ENCODE results near the gene CELF2.

Gene CELF2

GRCh38 chr10:11294831-11295450, 277.3 kb downstream of the CELF2 start:
- Histone ChIP-seq H3K79me1 (ENCODE audit: low read length) (no peaks in the 10 kb centered on the region), H3K4me2 (ENCODE audit: low read length) (no peak overlapping the region), H4K5ac (ENCODE audit: low read length) (no peak overlapping the region), H2BK15ac (replicated peaks; ENCODE audit: low read depth) (no peak overlapping the region), H3K18ac (ENCODE audit: low read length) (no peak overlapping the region), H3K9ac (ENCODE audit: low read length) (no peak overlapping the region), H3K4me1 (ENCODE audit: control insufficient read depth, low read depth, low read length) (no peaks in the 10 kb centered on the region), H4K8ac (ENCODE audit: low read depth, low read length) (no peak overlapping the region), H3K23ac (ENCODE audit: low read length) (no peak overlapping the region), H2AK5ac (ENCODE audit: low read length) (no peak overlapping the region), H3K27ac (ENCODE audit: low read depth, low read length) (no peak overlapping the region), H3K4me3 (ENCODE audit: low read length) (no peak overlapping the region), H3K27me3 (ENCODE audit: insufficient read depth, low read length, poor library complexity) (no peaks in the 10 kb centered on the region), H2BK120ac (ENCODE audit: low read depth, low read length) (no peak overlapping the region), H3K4ac (ENCODE audit: low read depth, low read length) (no peak overlapping the region), H3K79me2 (ENCODE audit: control insufficient read depth, insufficient read depth, low read length) (no peaks in the 10 kb centered on the region), H3K36me3 (ENCODE audit: control insufficient read depth, insufficient read depth, low read length) (no peaks in the 10 kb centered on the region), H2BK5ac (ENCODE audit: low read length) (no peak overlapping the region), H3K56ac (ENCODE audit: low read length) (no peak overlapping the region)
- DNase-seq: no peak
- WGBS (ENCODE audit: extremely low coverage, insufficient coverage, low lambda C conversion rate): 100% methylated on average over 1 of the region's 6 CpGs

GRCh38 chr10:11295492-11295891, 277.8 kb downstream of the CELF2 start:
- no peak overlapping the region for H3K27ac ChIP-seq (ENCODE audit: low read depth, low read length)
- H3K27me3 ChIP-seq (ENCODE audit: insufficient read depth, low read length, poor library complexity): no peaks in the 10 kb centered on the region
- no peak overlapping the region for H3K9ac ChIP-seq (ENCODE audit: low read length)
- H2BK5ac ChIP-seq (ENCODE audit: low read length): no peak overlapping the region
- H2BK15ac ChIP-seq (replicated peaks; ENCODE audit: low read depth): no peak overlapping the region
- no peak overlapping the region for H3K56ac ChIP-seq (ENCODE audit: low read length)
- DNase-seq: no peak
- no peaks in the 10 kb centered on the region for H3K4me1 ChIP-seq (ENCODE audit: control insufficient read depth, low read depth, low read length)
- no peak overlapping the region for H3K18ac ChIP-seq (ENCODE audit: low read length)
- no peak overlapping the region for H2BK120ac ChIP-seq (ENCODE audit: low read depth, low read length)
- H3K36me3 ChIP-seq (ENCODE audit: control insufficient read depth, insufficient read depth, low read length): no peaks in the 10 kb centered on the region
- WGBS (ENCODE audit: extremely low coverage, insufficient coverage, low lambda C conversion rate): no CpG with 5 or more reads among the region's 3 CpGs
- H3K4me2 ChIP-seq (ENCODE audit: low read length): no peak overlapping the region
- no peaks in the 10 kb centered on the region for H3K79me2 ChIP-seq (ENCODE audit: control insufficient read depth, insufficient read depth, low read length)
- H4K5ac ChIP-seq (ENCODE audit: low read length): no peak overlapping the region
- H3K79me1 ChIP-seq (ENCODE audit: low read length): no peaks in the 10 kb centered on the region
- no peak overlapping the region for H3K4me3 ChIP-seq (ENCODE audit: low read length)
- no peak overlapping the region for H3K23ac ChIP-seq (ENCODE audit: low read length)
- H3K4ac ChIP-seq (ENCODE audit: low read depth, low read length): no peak overlapping the region
- no peak overlapping the region for H2AK5ac ChIP-seq (ENCODE audit: low read length)
- H4K8ac ChIP-seq (ENCODE audit: low read depth, low read length): no peak overlapping the region

GRCh38 chr10:11297136-11297535, 279.5 kb downstream of the CELF2 start:
- Histone ChIP-seq H2BK15ac (replicated peaks; ENCODE audit: low read depth) (no peak overlapping the region), H3K4me3 (ENCODE audit: low read length) (no peak overlapping the region), H3K56ac (ENCODE audit: low read length) (no peak overlapping the region), H4K8ac (ENCODE audit: low read depth, low read length) (no peak overlapping the region), H3K23ac (ENCODE audit: low read length) (no peak overlapping the region), H3K27me3 (ENCODE audit: insufficient read depth, low read length, poor library complexity) (no peaks in the 10 kb centered on the region), H3K79me2 (ENCODE audit: control insufficient read depth, insufficient read depth, low read length) (no peaks in the 10 kb centered on the region), H2AK5ac (ENCODE audit: low read length) (no peak overlapping the region), H2BK120ac (ENCODE audit: low read depth, low read length) (no peak overlapping the region), H3K36me3 (ENCODE audit: control insufficient read depth, insufficient read depth, low read length) (no peaks in the 10 kb centered on the region), H3K18ac (ENCODE audit: low read length) (no peak overlapping the region), H3K4me2 (ENCODE audit: low read length) (no peak overlapping the region), H3K27ac (ENCODE audit: low read depth, low read length) (no peak overlapping the region), H2BK5ac (ENCODE audit: low read length) (no peak overlapping the region), H3K4ac (ENCODE audit: low read depth, low read length) (no peak overlapping the region), H3K9ac (ENCODE audit: low read length) (no peak overlapping the region), H4K5ac (ENCODE audit: low read length) (no peak overlapping the region), H3K4me1 (ENCODE audit: control insufficient read depth, low read depth, low read length) (no peaks in the 10 kb centered on the region), H3K79me1 (ENCODE audit: low read length) (no peaks in the 10 kb centered on the region)
- WGBS (ENCODE audit: extremely low coverage, insufficient coverage, low lambda C conversion rate): no CpG with 5 or more reads among the region's 8 CpGs
- DNase-seq: no peak

- Histone ChIP-seq H4K8ac (ENCODE audit: low read depth, low read length) (no peak overlapping the region), H3K23ac (ENCODE audit: low read length) (no peak overlapping the region), H2BK15ac (replicated peaks; ENCODE audit: low read depth) (no peak overlapping the region), H3K56ac (ENCODE audit: low read length) (no peak overlapping the region), H3K4ac (ENCODE audit: low read depth, low read length) (no peak overlapping the region), H3K9ac (ENCODE audit: low read length) (no peak overlapping the region), H3K27ac (ENCODE audit: low read depth, low read length) (no peak overlapping the region), H4K5ac (ENCODE audit: low read length) (no peak overlapping the region), H2BK5ac (ENCODE audit: low read length) (no peak overlapping the region), H3K36me3 (ENCODE audit: control insufficient read depth, insufficient read depth, low read length) (no peaks in the 10 kb centered on the region), H3K27me3 (ENCODE audit: insufficient read depth, low read length, poor library complexity) (no peaks in the 10 kb centered on the region), H3K4me3 (ENCODE audit: low read length) (no peak overlapping the region), H3K79me1 (ENCODE audit: low read length) (no peaks in the 10 kb centered on the region), H3K4me1 (ENCODE audit: control insufficient read depth, low read depth, low read length) (no peaks in the 10 kb centered on the region), H2BK120ac (ENCODE audit: low read depth, low read length) (no peak overlapping the region), H3K18ac (ENCODE audit: low read length) (no peak overlapping the region), H3K4me2 (ENCODE audit: low read length) (no peak overlapping the region), H3K79me2 (ENCODE audit: control insufficient read depth, insufficient read depth, low read length) (no peaks in the 10 kb centered on the region), H2AK5ac (ENCODE audit: low read length) (no peak overlapping the region)
- WGBS (ENCODE audit: extremely low coverage, insufficient coverage, low lambda C conversion rate): no CpG with 5 or more reads among the region's 5 CpGs
- DNase-seq: no peak
These were observed 280.4 kb downstream of the CELF2 start for GRCh38 chr10:11298116-11298515.

- WGBS (ENCODE audit: extremely low coverage, insufficient coverage, low lambda C conversion rate): no CpG with 5 or more reads among the region's 11 CpGs
- H2BK5ac ChIP-seq (ENCODE audit: low read length): no peak overlapping the region
These were observed 281.5 kb downstream of the CELF2 start for GRCh38 chr10:11299125-11299524.

GRCh38 chr10:11300026-11300425, 282.4 kb downstream of the CELF2 start:
- H2AK5ac ChIP-seq (ENCODE audit: low read length): no peak overlapping the region
- H3K56ac ChIP-seq (ENCODE audit: low read length): no peak overlapping the region
- no peak overlapping the region for H4K8ac ChIP-seq (ENCODE audit: low read depth, low read length)
- no peak overlapping the region for H2BK120ac ChIP-seq (ENCODE audit: low read depth, low read length)
- no peak overlapping the region for H3K23ac ChIP-seq (ENCODE audit: low read length)
- no peak overlapping the region for H3K9ac ChIP-seq (ENCODE audit: low read length)
- H3K4me3 ChIP-seq (ENCODE audit: low read length): no peak overlapping the region
- no peak overlapping the region for H3K4ac ChIP-seq (ENCODE audit: low read depth, low read length)
- no peak overlapping the region for H3K4me2 ChIP-seq (ENCODE audit: low read length)
- H4K5ac ChIP-seq (ENCODE audit: low read length): no peak overlapping the region
- H3K79me1 ChIP-seq (ENCODE audit: low read length): no peaks in the 10 kb centered on the region
- no CpG with 5 or more reads among the region's 8 CpGs for WGBS (ENCODE audit: extremely low coverage, insufficient coverage, low lambda C conversion rate)
- DNase-seq: no peak
- no peak overlapping the region for H3K27ac ChIP-seq (ENCODE audit: low read depth, low read length)
- H3K36me3 ChIP-seq (ENCODE audit: control insufficient read depth, insufficient read depth, low read length): no peaks in the 10 kb centered on the region
- no peaks in the 10 kb centered on the region for H3K27me3 ChIP-seq (ENCODE audit: insufficient read depth, low read length, poor library complexity)
- H3K18ac ChIP-seq (ENCODE audit: low read length): no peak overlapping the region
- no peak overlapping the region for H2BK5ac ChIP-seq (ENCODE audit: low read length)
- no peaks in the 10 kb centered on the region for H3K4me1 ChIP-seq (ENCODE audit: control insufficient read depth, low read depth, low read length)
- no peaks in the 10 kb centered on the region for H3K79me2 ChIP-seq (ENCODE audit: control insufficient read depth, insufficient read depth, low read length)
- no peak overlapping the region for H2BK15ac ChIP-seq (replicated peaks; ENCODE audit: low read depth)

More at GRCh38 chr10:11299125-11299524, 281.5 kb downstream of the CELF2 start:
- no peak overlapping the region for H3K56ac ChIP-seq (ENCODE audit: low read length)
- H3K4me1 ChIP-seq (ENCODE audit: control insufficient read depth, low read depth, low read length): no peaks in the 10 kb centered on the region
- H2BK15ac ChIP-seq (replicated peaks; ENCODE audit: low read depth): no peak overlapping the region
- no peak overlapping the region for H3K23ac ChIP-seq (ENCODE audit: low read length)
- no peaks in the 10 kb centered on the region for H3K79me2 ChIP-seq (ENCODE audit: control insufficient read depth, insufficient read depth, low read length)
- no peak overlapping the region for H2AK5ac ChIP-seq (ENCODE audit: low read length)
- H3K4me2 ChIP-seq (ENCODE audit: low read length): no peak overlapping the region
- no peaks in the 10 kb centered on the region for H3K79me1 ChIP-seq (ENCODE audit: low read length)
- H2BK120ac ChIP-seq (ENCODE audit: low read depth, low read length): no peak overlapping the region
- H3K36me3 ChIP-seq (ENCODE audit: control insufficient read depth, insufficient read depth, low read length): no peaks in the 10 kb centered on the region
- no peak overlapping the region for H3K4ac ChIP-seq (ENCODE audit: low read depth, low read length)
- H4K5ac ChIP-seq (ENCODE audit: low read length): no peak overlapping the region
- H3K9ac ChIP-seq (ENCODE audit: low read length): no peak overlapping the region
- no peak overlapping the region for H3K27ac ChIP-seq (ENCODE audit: low read depth, low read length)
- DNase-seq: no peak
- no peak overlapping the region for H3K4me3 ChIP-seq (ENCODE audit: low read length)
- H3K27me3 ChIP-seq (ENCODE audit: insufficient read depth, low read length, poor library complexity): no peaks in the 10 kb centered on the region
- no peak overlapping the region for H3K18ac ChIP-seq (ENCODE audit: low read length)
- no peak overlapping the region for H4K8ac ChIP-seq (ENCODE audit: low read depth, low read length)
